ENCODE results near the gene STEAP4.

- TF ChIP-seq CTCF (IDR thresholded peaks at IDR 0.05), result no peak
- no peak for TF ChIP-seq EZH2 (IDR thresholded peaks at IDR 0.05)
- no peak for TF ChIP-seq EZH2phosphoT487 (IDR thresholded peaks at IDR 0.05)
Measured at GRCh38 chr7:88309819-88310218, 3.1 kb upstream of the STEAP4 start.
